ENCODE measurements around the gene IRAK1.

Gene IRAK1

DNA sequence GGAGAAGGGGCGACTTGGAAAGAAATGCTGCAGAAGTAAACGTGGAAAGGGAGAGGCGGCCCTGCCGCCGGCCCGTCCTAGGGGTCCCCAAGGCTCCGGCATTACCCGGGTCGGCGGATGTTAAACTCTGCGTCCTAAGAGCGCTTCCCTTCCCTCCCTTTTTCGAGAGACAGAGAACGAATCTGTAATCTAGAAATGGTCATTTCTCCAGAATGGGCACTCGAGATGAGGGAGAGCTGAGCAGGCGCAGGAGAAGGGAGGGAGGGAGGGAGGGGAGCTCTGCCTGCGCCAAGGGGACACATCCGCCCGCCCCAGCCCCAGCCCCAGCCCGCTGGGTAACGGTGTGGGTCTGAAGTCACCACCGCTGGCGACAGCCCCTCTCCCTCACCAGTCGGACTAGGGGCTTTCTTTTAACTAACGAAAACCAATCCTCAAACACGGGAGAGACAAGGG, 49.8 kb downstream of the IRAK1 start:
- DNase-seq, result no peak

GRCh38 chrX:153969125-153969903, 50.4 kb downstream of the IRAK1 start:
- no peak for DNase-seq

GRCh38 chrX:153968754-153969124, 51.0 kb downstream of the IRAK1 start:
- no peak for DNase-seq

DNA sequence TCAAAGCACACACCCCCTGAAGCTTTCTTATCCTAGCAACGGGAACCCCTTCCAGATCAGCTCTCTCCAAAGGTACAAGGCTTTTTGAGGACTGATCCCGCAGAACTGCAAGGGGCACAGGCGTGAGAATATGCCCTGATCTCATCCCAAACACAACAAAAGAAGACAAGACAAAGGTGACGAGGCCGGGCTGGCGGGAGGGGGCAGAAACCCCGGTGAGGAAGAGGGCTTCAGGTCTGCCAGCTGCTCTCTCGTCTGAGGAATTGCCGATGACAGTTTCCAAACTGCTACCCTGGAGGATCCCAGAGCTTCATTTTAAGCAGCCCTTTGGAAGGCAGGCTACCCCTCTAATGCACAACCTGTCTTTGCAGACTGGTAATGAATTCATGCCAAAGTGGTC, 51.4 kb downstream of the IRAK1 start:
- DNase-seq, result no peak

DNA sequence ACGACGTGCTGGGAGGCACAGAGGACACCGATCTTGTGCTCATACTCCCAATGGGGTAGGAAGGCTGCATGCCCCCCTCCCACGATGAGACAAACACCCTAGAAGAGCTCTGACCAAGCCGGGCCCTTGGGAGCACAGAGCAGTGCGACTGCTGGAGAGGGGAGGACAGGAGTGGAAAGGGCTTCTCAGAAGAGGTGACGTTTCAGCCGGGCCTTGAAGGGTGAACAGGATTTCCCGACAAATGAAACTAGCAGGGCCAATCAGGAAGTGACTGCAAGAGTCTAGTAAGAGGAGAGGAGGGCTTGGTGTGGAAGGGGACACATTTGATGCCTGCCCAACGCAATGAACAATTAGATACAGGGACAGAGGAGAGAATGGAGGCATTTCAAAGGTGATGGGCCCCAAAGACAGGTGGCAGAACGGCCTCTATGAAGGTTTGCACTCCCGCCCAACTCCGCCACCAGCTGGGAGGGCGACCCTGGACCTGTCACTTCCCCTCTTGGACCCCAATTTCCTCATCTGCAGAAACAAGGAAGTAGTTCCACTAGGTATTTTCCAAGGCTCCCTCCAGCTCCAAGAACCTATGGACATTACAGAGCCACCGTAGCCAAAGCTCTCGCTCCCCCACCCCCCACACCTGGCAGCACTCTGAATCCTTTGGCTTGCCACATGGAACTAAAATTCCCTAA, 52.0 kb downstream of the IRAK1 start:
- DNase-seq, result no peak

DNA sequence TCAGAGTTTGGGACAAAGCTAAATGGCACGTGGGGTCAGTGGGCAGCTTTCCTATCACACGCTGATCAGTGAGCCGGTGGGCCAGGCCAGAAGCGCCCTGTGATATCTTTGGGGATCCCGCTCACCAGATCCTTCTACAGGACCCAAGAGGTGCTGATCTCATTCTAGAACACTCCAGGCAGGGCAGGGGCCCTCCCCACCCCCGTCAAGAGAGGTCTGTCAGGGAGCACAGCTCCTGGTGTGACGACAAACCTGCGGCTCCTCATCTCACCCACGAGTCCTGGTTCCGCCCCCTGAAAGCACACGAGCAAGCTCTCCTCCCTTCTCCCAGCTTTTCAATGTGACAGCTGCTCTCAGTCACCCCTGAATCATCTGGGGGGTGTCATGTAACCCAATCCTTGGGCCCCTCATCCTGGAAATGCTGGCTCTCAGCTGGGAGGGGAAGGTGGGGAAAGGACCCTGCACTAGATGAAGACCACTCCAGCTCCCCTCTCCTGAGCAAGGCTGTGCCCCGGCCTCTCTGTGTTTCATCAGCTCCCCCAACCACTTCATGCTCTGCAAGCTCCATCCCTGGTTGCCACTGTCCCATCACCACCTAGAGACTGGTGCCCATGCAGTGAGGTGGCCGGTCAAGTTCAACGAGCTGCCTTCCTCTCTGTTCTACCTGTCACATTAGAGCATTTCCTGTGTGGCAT, 52.7 kb downstream of the IRAK1 start:
- DNase-seq, result no peak

DNA sequence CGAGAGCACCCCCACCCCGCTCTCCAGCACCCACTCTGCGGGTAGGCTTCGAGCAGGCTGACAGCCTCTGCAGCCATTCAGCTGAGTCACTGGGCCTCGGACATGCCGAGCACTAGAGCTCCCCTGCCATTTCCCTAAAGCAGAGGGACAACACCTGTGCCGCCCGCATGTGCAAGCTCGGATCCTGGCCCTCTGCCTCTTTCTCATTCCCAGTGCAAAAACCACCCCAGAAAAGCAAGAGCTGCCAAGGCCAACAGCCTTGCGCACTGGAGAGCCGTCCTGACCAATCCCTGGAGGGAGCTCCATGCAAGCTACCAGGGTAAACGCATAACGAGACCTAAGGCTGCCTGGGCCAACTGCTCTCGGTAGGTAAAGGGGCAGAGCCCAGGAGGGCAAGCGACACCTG, 53.4 kb downstream of the IRAK1 start:
- DNase-seq, result no peak

GRCh38 chrX:153965406-153965805, 54.3 kb downstream of the IRAK1 start:
- DNase-seq, result no peak

GRCh38 chrX:153964105-153964504, 55.6 kb downstream of the IRAK1 start:
- no peak for DNase-seq

- no peak for DNase-seq
These were observed 56.2 kb downstream of the IRAK1 start for GRCh38 chrX:153963546-153963945.

- DNase-seq, result no peak
These were observed 58.4 kb downstream of the IRAK1 start for GRCh38 chrX:153961292-153961691.

GRCh38 chrX:153960786-153961185, 58.9 kb downstream of the IRAK1 start:
- no peak for DNase-seq

Data from T-helper 9 cell (primary cell).